Measurements from ENCODE around the gene RILPL2.

RILPL2 gene

GRCh38 chr12:123478762-123479161 lies 42.3 kb upstream of the RILPL2 start:
- no peak overlapping the region for H3K4me3 ChIP-seq (ENCODE audit: insufficient read length, low read depth)
- TF ChIP-seq YY1 (IDR thresholded peaks at IDR 0.05; ENCODE audit: insufficient read depth, insufficient read length) (no peak), ZNF274 (IDR thresholded peaks at IDR 0.05; ENCODE audit: low read depth, low read length) (no peak), SUZ12 (IDR thresholded peaks at IDR 0.05; ENCODE audit: extremely low read depth, insufficient read depth, insufficient read length) (no peak)
- no peak for DNase-seq (ENCODE audit: low read depth, low spot score)

GRCh38 chr12:123478069-123478468 lies 41.6 kb upstream of the RILPL2 start:
- H3K27me3 ChIP-seq (ENCODE audit: insufficient read depth, insufficient read length): no peaks in the 10 kb centered on the region
- peaks cover 4% of the 10 kb centered on the region for H3K4me1 ChIP-seq (ENCODE audit: insufficient read depth, insufficient read length)
- H3K9ac ChIP-seq (ENCODE audit: insufficient read length, low read depth): no peak overlapping the region
- no peak overlapping the region for H3K4me3 ChIP-seq (ENCODE audit: insufficient read length, low read depth)
- H3K36me3 ChIP-seq (ENCODE audit: insufficient read depth, insufficient read length, low read length): peaks cover 56% of the 10 kb centered on the region
- no peak for DNase-seq (ENCODE audit: low read depth, low spot score)
- TF ChIP-seq ZNF274 (IDR thresholded peaks at IDR 0.05; ENCODE audit: low read depth, low read length) (no peak), SUZ12 (IDR thresholded peaks at IDR 0.05; ENCODE audit: extremely low read depth, insufficient read depth, insufficient read length) (no peak), YY1 (IDR thresholded peaks at IDR 0.05; ENCODE audit: insufficient read depth, insufficient read length) (no peak)
- no peaks in the 10 kb centered on the region for H3K9me3 ChIP-seq (ENCODE audit: insufficient read depth, low read length)

More at GRCh38 chr12:123478762-123479161, 42.3 kb upstream of the RILPL2 start:
- Histone ChIP-seq H3K4me1 (ENCODE audit: insufficient read depth, insufficient read length) (peaks cover 4% of the 10 kb centered on the region), H3K36me3 (ENCODE audit: insufficient read depth, insufficient read length, low read length) (peaks cover 58% of the 10 kb centered on the region), H3K9me3 (ENCODE audit: insufficient read depth, low read length) (no peaks in the 10 kb centered on the region), H3K9ac (ENCODE audit: insufficient read length, low read depth) (no peak overlapping the region), H3K27me3 (ENCODE audit: insufficient read depth, insufficient read length) (no peaks in the 10 kb centered on the region)

DNA sequence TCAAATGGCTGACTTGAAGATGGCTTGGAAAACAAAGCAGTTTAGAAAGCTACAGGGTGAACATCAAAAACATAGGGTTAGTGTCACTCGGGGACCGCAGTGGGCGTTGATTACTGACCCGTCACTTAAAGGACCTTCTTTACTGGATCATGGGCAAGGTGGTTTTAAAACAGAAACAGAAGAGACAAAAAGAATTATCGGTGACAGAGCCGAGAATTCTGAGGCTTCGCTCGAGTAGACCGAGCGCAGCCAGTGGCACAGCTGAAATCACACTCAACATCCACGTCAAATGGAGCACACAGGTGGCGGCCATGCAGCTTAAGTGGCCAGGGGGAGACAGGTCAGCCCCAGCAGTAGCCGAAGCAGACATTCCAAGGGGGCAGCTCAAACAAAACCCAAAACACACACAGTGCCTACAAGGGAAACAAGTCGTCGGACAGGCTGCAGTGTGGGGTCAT lies 38.8 kb upstream of the RILPL2 start:
- no peak overlapping the region for H3K4me3 ChIP-seq (ENCODE audit: insufficient read length, low read depth)
- H3K4me1 ChIP-seq (ENCODE audit: insufficient read depth, insufficient read length): peaks cover 4% of the 10 kb centered on the region
- TF ChIP-seq SUZ12 (IDR thresholded peaks at IDR 0.05; ENCODE audit: extremely low read depth, insufficient read depth, insufficient read length): no peak
- TF ChIP-seq ZNF274 (IDR thresholded peaks at IDR 0.05; ENCODE audit: low read depth, low read length): no peak
- TF ChIP-seq YY1 (IDR thresholded peaks at IDR 0.05; ENCODE audit: insufficient read depth, insufficient read length): no peak
- H3K27me3 ChIP-seq (ENCODE audit: insufficient read depth, insufficient read length): no peaks in the 10 kb centered on the region
- H3K36me3 ChIP-seq (ENCODE audit: insufficient read depth, insufficient read length, low read length): peaks cover 60% of the 10 kb centered on the region
- H3K9me3 ChIP-seq (ENCODE audit: insufficient read depth, low read length): no peaks in the 10 kb centered on the region
- H3K9ac ChIP-seq (ENCODE audit: insufficient read length, low read depth): no peak overlapping the region
- DNase-seq (ENCODE audit: low read depth, low spot score): no peak

DNA sequence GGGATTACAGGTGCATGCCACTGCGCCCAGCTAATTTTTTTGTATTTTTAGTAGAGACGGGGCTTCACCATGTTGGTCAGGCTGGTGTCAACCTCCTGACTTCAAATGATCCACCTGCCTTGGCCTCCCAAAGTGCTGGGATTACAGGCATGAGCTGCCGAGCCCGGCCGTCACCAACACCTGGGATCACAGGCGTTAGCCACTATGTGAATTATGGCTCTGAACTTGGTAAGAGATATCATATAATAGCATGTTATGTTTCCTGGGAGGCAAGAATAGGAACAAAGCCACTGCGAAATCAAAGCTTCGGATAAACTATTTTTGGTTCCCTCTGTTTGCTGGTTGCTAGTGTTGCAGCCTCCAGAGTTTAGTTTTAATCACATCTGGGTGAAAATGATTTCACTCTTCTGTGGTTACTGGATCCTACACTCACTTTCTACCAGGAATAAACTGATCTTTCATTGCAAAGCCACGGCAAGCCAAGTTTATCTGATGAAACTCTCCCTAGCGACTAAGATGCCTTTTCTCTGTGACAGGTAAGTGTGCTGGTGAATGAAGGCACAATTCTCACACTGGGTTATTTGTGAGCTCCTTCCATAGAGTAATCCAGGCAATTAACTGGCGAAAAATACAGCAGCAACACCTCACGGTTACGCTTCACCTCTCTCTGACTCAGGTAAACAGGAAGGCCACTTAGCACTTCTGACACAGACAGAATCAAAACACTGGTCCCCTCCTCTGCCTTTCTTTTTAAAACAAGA lies 38.2 kb upstream of the RILPL2 start:
- no peak for DNase-seq (ENCODE audit: low read depth, low spot score)
- no peak overlapping the region for H3K9ac ChIP-seq (ENCODE audit: insufficient read length, low read depth)
- no peaks in the 10 kb centered on the region for H3K9me3 ChIP-seq (ENCODE audit: insufficient read depth, low read length)
- H3K27me3 ChIP-seq (ENCODE audit: insufficient read depth, insufficient read length): no peaks in the 10 kb centered on the region
- TF ChIP-seq SUZ12 (IDR thresholded peaks at IDR 0.05; ENCODE audit: extremely low read depth, insufficient read depth, insufficient read length): no peak
- no peak for TF ChIP-seq YY1 (IDR thresholded peaks at IDR 0.05; ENCODE audit: insufficient read depth, insufficient read length)
- TF ChIP-seq ZNF274 (IDR thresholded peaks at IDR 0.05; ENCODE audit: low read depth, low read length): no peak
- peaks cover 66% of the 10 kb centered on the region for H3K36me3 ChIP-seq (ENCODE audit: insufficient read depth, insufficient read length, low read length)
- peaks cover 4% of the 10 kb centered on the region for H3K4me1 ChIP-seq (ENCODE audit: insufficient read depth, insufficient read length)
- no peak overlapping the region for H3K4me3 ChIP-seq (ENCODE audit: insufficient read length, low read depth)

GRCh38 chr12:123472438-123472849 lies 36.0 kb upstream of the RILPL2 start:
- Histone ChIP-seq H3K36me3 (ENCODE audit: insufficient read depth, insufficient read length, low read length) (peaks cover 56% of the 10 kb centered on the region), H3K4me3 (ENCODE audit: insufficient read length, low read depth) (no peak overlapping the region), H3K4me1 (ENCODE audit: insufficient read depth, insufficient read length) (no peaks in the 10 kb centered on the region), H3K9ac (ENCODE audit: insufficient read length, low read depth) (no peak overlapping the region), H3K27me3 (ENCODE audit: insufficient read depth, insufficient read length) (no peaks in the 10 kb centered on the region), H3K9me3 (ENCODE audit: insufficient read depth, low read length) (no peaks in the 10 kb centered on the region)
- DNase-seq (ENCODE audit: low read depth, low spot score): no peak
- TF ChIP-seq SUZ12 (IDR thresholded peaks at IDR 0.05; ENCODE audit: extremely low read depth, insufficient read depth, insufficient read length) (no peak), YY1 (IDR thresholded peaks at IDR 0.05; ENCODE audit: insufficient read depth, insufficient read length) (no peak), ZNF274 (IDR thresholded peaks at IDR 0.05; ENCODE audit: low read depth, low read length) (no peak)

DNA sequence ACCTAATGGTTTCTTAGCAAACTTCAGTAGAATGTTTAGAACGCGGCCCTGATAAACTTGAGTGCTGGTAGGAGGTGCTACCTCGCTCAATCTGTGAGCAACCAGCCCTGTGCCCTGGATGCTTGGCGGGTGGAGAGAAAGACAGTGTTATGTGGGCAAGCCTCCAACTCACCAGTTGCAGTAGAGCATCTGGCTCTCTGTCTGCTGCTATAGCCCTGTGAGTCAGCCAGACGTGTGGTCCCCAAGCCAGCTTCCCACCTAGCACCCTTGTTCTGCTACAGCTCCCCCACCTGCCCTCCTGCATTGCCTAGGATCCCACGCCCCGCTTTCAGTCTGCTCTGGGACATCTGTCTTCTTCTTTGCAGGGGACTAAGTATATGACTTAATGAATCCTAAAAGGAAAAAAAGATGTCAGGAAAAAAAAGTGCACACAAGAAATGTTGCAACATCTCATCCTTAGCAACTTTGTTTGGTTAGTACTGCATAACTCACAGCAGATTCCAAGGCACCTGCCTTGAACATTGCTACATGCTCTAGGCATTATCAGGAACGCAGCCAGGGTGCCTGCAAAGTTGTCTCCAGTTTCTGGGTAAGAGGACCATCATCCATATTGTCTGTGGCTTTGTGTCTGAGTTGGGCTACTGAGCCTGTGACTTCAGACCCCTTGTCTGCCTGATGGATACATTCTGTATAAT lies 35.0 kb upstream of the RILPL2 start:
- TF ChIP-seq ZNF274 (IDR thresholded peaks at IDR 0.05; ENCODE audit: low read depth, low read length): no peak
- TF ChIP-seq SUZ12 (IDR thresholded peaks at IDR 0.05; ENCODE audit: extremely low read depth, insufficient read depth, insufficient read length): no peak
- TF ChIP-seq YY1 (IDR thresholded peaks at IDR 0.05; ENCODE audit: insufficient read depth, insufficient read length): no peak
- Histone ChIP-seq H3K4me3 (ENCODE audit: insufficient read length, low read depth) (no peak overlapping the region), H3K36me3 (ENCODE audit: insufficient read depth, insufficient read length, low read length) (peaks cover 57% of the 10 kb centered on the region), H3K9me3 (ENCODE audit: insufficient read depth, low read length) (no peaks in the 10 kb centered on the region), H3K9ac (ENCODE audit: insufficient read length, low read depth) (no peak overlapping the region), H3K4me1 (ENCODE audit: insufficient read depth, insufficient read length) (no peaks in the 10 kb centered on the region), H3K27me3 (ENCODE audit: insufficient read depth, insufficient read length) (no peaks in the 10 kb centered on the region)
- no peak for DNase-seq (ENCODE audit: low read depth, low spot score)

DNA sequence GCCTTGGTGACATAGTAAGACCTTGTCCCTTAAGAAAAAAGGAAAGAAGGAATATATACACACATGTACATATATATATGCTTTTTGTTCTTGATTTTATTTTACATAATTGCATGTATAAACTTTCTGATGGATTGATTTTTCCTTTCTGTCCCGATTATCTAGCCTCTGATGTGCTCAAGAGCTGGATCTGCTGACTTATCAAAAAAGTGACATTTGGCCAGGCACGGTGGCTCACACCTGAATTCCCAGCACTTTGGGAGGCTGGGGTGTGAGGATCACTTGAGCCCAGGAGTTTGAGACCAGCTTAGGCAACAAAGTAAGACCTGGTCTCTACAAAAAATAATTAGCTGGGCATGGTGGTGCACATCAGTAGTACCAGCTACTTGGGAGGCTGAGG lies 33.5 kb upstream of the RILPL2 start:
- Histone ChIP-seq H3K4me3 (ENCODE audit: insufficient read length, low read depth) (no peak overlapping the region), H3K9me3 (ENCODE audit: insufficient read depth, low read length) (no peaks in the 10 kb centered on the region), H3K4me1 (ENCODE audit: insufficient read depth, insufficient read length) (no peaks in the 10 kb centered on the region), H3K9ac (ENCODE audit: insufficient read length, low read depth) (no peak overlapping the region), H3K36me3 (ENCODE audit: insufficient read depth, insufficient read length, low read length) (peaks cover 61% of the 10 kb centered on the region), H3K27me3 (ENCODE audit: insufficient read depth, insufficient read length) (no peaks in the 10 kb centered on the region)
- DNase-seq (ENCODE audit: low read depth, low spot score): no peak
- no peak for TF ChIP-seq YY1 (IDR thresholded peaks at IDR 0.05; ENCODE audit: insufficient read depth, insufficient read length)
- no peak for TF ChIP-seq ZNF274 (IDR thresholded peaks at IDR 0.05; ENCODE audit: low read depth, low read length)
- TF ChIP-seq SUZ12 (IDR thresholded peaks at IDR 0.05; ENCODE audit: extremely low read depth, insufficient read depth, insufficient read length): no peak

Measured in NT2/D1 (cell line).